ENCODE results near the gene ISCA2.
A peak's percentile ranks its signal among the peaks of the same experiment; 100 is the strongest.

ISCA2 gene

GRCh38 chr14:74495356-74495755 lies 1.8 kb downstream of the ISCA2 start:
- ChIA-PET POLR2A (no interaction called here), CTCF (interaction anchor here (0.7 to 0.8 kb wide), 2 partner anchors 13 to 191 kb away, joined by 3 read pairs; no protein-coding TSS in a partner anchor)
- Histone ChIP-seq H3K4me1 (ENCODE audit: control insufficient read depth, insufficient read depth, low read length) (peaks cover 16% of the 10 kb centered on the region), H3K4me3 (ENCODE audit: low read depth, low read length) (no peak overlapping the region), H3K9me3 (ENCODE audit: control insufficient read depth, insufficient read depth, low read depth, low read length) (no peaks in the 10 kb centered on the region), H3K27ac (ENCODE audit: extremely low read depth, low read depth, low read length) (no peak overlapping the region), H3K36me3 (ENCODE audit: control insufficient read depth in 2 of 2, insufficient read depth in 1 of 2, low read length in 2 of 2) (peaks cover 3 to 6% of the 10 kb centered on the region in 2 experiments; a peak in 2 of 3 replicates)
- no peak for TF ChIP-seq ZBTB44 (tag by site-specific recombination; IDR thresholded peaks at IDR 0.05)
- no peak for TF ChIP-seq ZNF561 (tag by site-specific recombination; IDR thresholded peaks at IDR 0.05; ENCODE audit: borderline replicate concordance)
- 0 out of 2 replicates have a peak, but pooled peaks have one; percentile 22 for TF ChIP-seq PRDM10 (tag by site-specific recombination; IDR thresholded peaks at IDR 0.05)
- 0 out of 2 replicates have a peak, but pooled peaks have one; percentile 32 for TF ChIP-seq FEZF1 (tag by site-specific recombination; IDR thresholded peaks at IDR 0.05)
- TF ChIP-seq ZNF138 (tag by site-specific recombination; IDR thresholded peaks at IDR 0.05; ENCODE audit: borderline replicate concordance), result no peak
- peak; percentile 27; the same call in 1 of the 2 replicates for TF ChIP-seq PRDM6 (tag by site-specific recombination; IDR thresholded peaks at IDR 0.05)
- 0 out of 2 replicates have a peak, but pooled peaks have one; percentile 19 for TF ChIP-seq ZXDB (tag by site-specific recombination; IDR thresholded peaks at IDR 0.05)
- TF ChIP-seq ZNF132 (tag by site-specific recombination; IDR thresholded peaks at IDR 0.05; ENCODE audit: borderline replicate concordance), result no peak

- Histone ChIP-seq H3K27ac (ENCODE audit: extremely low read depth, low read depth, low read length) (no peak overlapping the region), H3K4me3 (ENCODE audit: low read depth, low read length) (no peak overlapping the region), H3K9me3 (ENCODE audit: control insufficient read depth, insufficient read depth, low read depth, low read length) (no peaks in the 10 kb centered on the region), H3K36me3 (ENCODE audit: control insufficient read depth in 2 of 2, insufficient read depth in 1 of 2, low read length in 2 of 2) (peaks cover 3 to 6% of the 10 kb centered on the region in 2 experiments; a peak in 2 of 3 replicates), H3K4me1 (ENCODE audit: control insufficient read depth, insufficient read depth, low read length) (no peaks in the 10 kb centered on the region)
- TF ChIP-seq ZNF114 (tag by site-specific recombination; IDR thresholded peaks at IDR 0.05) (no peak), ZIC2 (tag by site-specific recombination; IDR thresholded peaks at IDR 0.05) (peak; percentile 88), KLF7 (tag by site-specific recombination; IDR thresholded peaks at IDR 0.05; ENCODE audit: borderline replicate concordance) (no peak)
- ChIA-PET CTCF (interaction anchor here (0.6 to 3.3 kb wide), 6 partner anchors 15 to 337 kb away, joined by 3 to 12 read pairs (median 4); no protein-coding TSS in a partner anchor), POLR2A (no interaction called here)
Measured at GRCh38 chr14:74500417-74501134, 7.0 kb downstream of the ISCA2 start.

- no peak overlapping the region for H3K27ac ChIP-seq (ENCODE audit: extremely low read depth, low read depth, low read length)
- no peaks in the 10 kb centered on the region for H3K9me3 ChIP-seq (ENCODE audit: control insufficient read depth, insufficient read depth, low read depth, low read length)
- H3K4me3 ChIP-seq (ENCODE audit: low read depth, low read length), result no peak overlapping the region
- ChIA-PET POLR2A (no interaction called here), CTCF (interaction anchor here (0.6 to 3.3 kb wide), 6 partner anchors 14 to 283 kb away, joined by 3 to 12 read pairs (median 4); no protein-coding TSS in a partner anchor)
- H3K4me1 ChIP-seq (ENCODE audit: control insufficient read depth, insufficient read depth, low read length), result no peaks in the 10 kb centered on the region
- peaks cover 2 to 3% of the 10 kb centered on the region in 2 experiments; a peak in 2 of 3 replicates for H3K36me3 ChIP-seq (ENCODE audit: control insufficient read depth in 2 of 2, insufficient read depth in 1 of 2, low read length in 2 of 2)
- TF ChIP-seq EGR2 (tag by site-specific recombination; IDR thresholded peaks at IDR 0.05; ENCODE audit: low read depth) (peak; percentile 72), ZFHX2 (tag by site-specific recombination; conservative IDR thresholded peaks at IDR 0.05) (peak; percentile 75), ZBTB44 (tag by site-specific recombination; IDR thresholded peaks at IDR 0.05) (no peak), ZBTB6 (tag by site-specific recombination; IDR thresholded peaks at IDR 0.05) (no peak), ZNF843 (tag by site-specific recombination; IDR thresholded peaks at IDR 0.05) (no peak), ZNF26 (tag by site-specific recombination; IDR thresholded peaks at IDR 0.05) (no peak), ZNF654 (tag by site-specific recombination; IDR thresholded peaks at IDR 0.05; ENCODE audit: low read depth) (peak; percentile 73)
Measured at GRCh38 chr14:74501135-74501614, 7.6 kb downstream of the ISCA2 start.
